HG03354 (cell line): Measurements from ENCODE around the gene GLCE.
A peak's percentile ranks its signal among the peaks of the same experiment; 100 is the strongest.

Source experiments
- ATAC-seq: cut with Tn5 transposase; IDR thresholded peaks from one replicate; pipeline ENCODE4 v1.9.1; 2021; ENCODE audit warnings: mild to moderate bottlenecking; ENCODE audit not compliant: unreplicated experiment, poor library complexity, severe bottlenecking

GLCE gene

DNA sequence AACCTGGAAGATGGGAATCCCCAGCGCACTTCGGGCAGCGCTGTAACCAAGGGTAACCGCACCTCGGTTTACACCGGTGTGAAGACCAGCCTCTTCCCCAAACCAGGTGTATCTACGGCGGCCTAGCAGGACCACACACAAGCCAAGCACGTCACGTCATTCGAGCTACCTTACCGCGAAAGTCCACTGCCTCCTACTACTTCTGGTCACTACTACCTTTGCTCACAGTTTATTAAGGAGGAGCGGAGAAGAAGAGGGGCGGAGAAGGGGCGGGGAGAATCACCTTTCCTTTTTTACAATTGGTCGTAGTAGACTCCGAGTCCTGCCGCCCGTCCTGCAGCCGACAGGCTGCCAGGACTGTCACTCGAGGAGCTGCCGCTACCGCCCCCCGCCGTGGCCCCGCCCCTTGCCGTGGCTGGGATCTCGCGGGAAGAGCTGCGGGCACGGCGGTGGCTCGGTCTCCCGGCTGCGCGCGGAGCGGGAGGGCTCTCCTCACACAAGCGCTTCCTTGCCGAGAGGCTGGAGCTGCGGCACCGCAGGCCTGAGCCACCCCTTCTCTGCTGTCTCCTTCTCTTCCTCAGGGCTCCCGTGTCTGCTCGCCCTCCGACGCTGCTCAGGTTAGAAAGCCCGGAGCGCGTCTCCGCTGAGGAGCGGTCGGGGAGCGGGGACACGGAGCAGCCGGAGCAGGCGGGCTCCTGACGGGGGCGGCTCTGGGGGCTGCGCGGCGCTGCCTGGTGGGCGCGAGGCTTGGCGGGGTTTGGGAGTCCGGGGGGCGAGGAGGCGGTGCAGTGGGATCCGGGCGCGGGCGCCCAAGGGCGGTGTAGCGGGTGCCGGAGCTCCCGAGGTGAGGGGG lies at the start of gene GLCE:
Gene GLCE (plus strand): TSS at position 495 of the 853 bp plus-strand sequence. CDS start 95,172 bp downstream, outside the sequence.
- peak; percentile 92 for ATAC-seq

DNA sequence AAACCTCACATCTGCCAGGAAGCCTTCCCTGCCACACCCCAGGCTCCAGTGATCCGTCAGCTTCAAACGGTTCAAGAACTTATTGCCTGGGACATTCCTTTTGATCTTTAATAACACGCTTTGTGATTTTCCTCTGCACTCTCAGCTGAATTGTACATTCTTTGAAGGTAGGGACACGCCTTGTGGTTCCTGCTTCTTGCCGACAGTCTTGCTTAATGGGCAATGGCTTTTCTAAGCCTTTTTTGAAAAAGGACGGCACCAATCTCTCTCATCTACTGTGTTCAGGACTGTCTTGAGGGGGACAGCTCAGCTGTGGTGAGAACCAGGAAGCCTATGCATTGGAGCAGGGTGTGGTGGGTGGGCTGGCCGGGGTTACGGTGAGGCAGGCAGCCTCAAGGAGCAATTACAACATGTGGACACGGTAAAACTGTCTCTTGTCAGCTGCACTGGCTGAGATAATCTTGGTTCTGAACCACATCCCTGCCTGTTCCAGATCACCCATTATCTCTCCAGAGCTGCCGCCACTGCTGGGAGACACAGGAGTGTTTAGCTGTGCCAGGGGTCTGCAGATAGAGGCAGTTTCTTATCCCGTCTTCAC lies 46.0 kb upstream of the GLCE start:
- ATAC-seq: no peak

DNA sequence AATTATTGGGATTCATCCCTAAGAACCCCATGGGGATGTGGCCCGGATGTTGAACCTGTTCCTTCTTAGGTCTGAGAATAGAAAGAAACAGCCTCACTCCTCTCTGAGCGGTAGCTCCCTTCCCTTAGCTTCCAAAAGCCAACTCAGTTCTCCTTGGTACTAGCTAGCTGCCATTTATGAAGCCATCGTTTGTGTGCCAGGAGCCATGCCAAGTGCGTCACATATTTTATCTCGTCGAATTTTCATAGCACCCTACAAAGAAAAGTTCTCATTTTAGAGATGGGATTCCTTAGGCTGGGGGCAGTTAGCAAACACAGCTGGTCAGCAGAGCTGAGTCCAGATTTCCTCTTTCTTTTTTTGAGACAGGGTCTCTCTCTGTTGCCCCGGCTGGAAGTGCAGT lies 45.4 kb upstream of the GLCE start:
- no peak for ATAC-seq

DNA sequence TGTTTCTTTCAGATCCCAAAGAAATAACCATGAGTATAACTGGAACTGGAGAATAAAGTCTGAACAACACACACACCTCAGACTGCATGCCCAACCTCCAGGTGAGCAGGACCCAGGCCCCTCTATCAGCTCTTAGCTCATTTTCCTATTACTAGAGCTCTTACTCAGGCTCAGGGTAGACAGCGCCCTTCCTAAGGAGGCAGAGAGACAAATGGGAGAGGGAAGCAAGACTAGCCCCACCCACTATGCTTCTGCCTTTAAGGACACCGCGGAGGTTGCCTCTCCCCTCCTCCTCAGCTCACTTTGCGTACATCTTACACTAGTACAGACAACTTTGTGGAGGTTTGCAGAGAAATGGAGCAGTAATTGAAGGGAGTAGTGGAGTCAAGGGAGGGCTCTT lies 44.0 kb upstream of the GLCE start:
- no peak for ATAC-seq

DNA sequence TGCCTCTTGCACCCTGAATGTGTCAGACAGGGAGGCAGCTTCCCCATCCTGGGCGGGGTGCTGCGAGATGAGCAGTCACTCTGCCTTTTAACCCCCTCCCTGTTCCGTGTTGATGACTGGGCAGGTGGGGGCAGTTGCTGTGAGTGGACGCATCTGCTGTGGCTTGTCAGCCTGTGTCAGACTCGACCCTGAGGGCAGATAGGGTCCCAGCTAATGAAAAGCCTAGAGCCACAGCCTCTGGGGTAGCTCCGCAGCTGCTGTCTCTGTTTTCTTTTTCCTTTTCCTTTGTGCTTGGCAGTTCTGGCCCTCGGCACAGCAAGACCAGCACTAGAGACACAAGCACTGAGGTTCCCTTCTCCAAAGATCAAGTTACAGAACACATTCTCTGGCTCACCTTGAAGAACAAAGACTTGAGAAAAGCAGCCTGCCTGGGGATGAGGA lies 43.0 kb upstream of the GLCE start:
- no peak for ATAC-seq

DNA sequence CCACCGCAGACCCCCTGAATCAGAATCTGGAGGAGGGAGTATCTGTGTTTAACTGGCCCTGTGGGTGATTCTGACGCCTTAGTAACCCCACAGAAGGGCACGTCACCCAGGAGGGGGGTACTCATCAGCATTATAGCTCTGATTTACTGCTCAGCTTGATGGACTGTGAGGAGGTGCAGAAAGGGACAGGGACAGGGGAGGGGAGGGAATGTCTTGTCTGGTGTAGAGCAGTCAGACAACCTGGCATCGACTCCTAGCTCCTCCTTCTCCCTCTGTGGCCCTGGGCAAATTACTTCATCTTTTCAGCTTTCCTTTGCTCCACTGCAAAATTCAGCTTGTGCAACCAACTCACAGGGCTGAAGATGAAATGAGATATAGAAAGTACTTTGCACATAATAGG lies 42.3 kb upstream of the GLCE start:
- ATAC-seq: no peak

DNA sequence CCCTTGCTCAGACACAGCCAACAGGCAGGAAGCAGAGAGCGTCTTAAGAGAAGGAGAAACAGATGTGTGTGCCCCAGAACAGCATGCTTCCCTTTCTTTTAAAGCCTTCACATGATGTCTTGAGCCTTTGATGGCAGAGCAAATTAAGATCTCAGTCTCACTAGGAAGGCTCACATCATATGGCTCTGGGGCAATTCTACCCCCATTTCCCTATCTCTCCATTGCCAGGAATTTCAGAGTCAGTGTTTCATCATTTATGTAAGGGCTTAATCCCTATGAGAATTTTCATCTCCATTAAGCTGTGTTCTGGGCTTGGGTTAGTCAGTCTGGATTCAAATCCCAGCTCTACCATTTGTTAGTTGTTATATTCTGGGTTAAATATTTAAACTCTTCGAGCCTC lies 41.4 kb upstream of the GLCE start:
- no peak for ATAC-seq

DNA sequence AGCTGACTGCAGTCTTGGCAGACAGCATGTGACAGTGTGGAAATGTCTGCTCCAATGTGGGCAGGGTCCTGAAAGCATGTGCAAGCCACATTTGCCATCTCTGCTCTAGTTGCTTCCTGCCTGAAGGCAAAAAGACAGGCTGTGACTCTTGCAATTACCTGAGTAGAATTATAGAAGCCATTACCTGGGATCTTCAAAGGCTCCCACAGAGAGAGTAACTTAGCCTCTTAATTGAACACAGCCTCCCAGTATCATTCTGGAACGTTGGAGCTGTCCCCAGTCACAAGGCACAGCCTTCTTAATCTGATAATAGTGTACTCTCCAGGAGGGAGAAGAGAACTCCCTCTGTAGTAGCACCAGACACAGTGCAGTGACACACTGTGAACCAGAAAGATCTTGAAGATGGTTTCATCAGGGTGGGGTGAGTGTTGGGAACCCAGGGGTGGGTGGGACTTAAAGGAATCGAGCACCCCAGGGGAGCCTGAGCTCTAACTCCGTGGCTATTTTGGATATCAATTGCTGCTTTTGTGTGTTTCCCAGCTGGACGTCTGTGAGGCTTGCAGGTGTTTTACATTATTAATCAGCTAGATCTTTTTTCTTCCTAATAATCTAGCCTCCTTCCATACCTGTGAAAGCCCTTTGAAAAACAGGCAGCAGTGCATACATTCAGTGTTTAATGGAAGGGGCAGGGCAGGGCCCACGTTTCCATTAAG lies 40.6 kb upstream of the GLCE start:
- ATAC-seq: no peak

DNA sequence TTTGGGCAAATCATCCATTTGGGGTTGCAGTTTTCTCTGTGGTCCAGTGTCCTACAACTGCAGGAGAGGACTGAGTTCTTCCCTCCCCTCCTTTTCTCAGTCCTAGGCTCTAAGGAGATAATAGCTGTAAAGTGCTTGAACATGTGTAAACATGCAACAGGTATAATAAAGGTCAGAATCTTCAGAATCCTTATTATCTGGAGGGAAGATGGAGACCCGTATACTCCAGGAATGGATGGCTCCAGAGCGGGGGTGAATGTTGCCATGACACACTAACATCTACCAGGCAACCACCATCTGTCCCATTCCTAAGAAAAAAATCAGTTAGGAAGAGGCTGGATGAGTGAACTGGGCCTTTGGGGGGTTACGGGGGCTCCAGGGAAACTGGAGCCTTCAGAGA lies 39.7 kb upstream of the GLCE start:
- no peak for ATAC-seq

DNA sequence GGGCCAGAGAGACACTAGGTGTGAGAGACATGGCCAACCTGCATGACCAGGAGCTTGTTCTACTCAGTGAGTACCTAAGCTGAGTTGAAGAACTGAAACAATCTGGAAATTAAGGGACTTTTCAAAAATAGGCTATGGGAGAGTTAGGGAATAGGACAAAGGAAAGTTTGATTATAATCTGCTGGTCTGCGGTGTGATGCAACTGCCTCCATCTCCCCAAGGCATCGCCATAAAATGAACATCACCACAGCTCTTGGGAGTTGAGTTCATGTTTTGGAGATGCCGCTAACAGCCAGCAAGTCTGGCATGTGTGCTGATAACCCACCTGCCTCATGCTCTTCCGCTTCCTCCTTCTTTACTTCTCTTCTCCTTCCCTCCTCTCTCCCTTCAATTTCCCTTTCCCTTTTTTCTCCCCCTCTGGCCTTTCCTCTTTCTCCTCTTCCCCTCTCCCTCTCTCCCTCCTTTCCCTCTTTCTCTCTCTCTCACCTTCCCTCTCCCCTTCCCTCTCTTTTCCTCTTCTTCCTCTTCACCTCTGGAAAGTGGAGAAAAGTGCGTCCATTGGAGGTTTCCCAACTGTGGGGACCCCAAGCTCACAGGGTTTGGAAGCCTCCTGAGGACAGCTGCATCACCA lies 39.1 kb upstream of the GLCE start:
- ATAC-seq: no peak

DNA sequence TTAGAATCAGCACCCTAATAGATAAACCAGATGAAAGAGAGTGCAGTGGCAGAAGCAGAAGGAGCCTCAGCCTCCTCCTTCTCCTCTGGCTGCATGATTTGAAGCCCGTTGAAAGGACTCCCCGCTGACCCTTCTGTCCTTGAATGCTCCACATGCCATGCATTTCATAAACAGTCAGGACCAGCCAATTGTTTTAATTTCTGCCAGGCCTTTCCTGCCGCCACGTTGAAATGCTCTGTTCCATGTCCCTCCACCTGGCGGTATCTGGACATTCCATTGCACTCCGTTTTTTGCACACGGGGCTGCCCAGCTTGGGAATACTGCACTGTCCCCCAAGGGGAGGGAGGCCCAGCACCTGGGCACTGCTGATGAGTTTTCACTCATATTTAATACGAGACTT lies 35.2 kb upstream of the GLCE start:
- no peak for ATAC-seq

DNA sequence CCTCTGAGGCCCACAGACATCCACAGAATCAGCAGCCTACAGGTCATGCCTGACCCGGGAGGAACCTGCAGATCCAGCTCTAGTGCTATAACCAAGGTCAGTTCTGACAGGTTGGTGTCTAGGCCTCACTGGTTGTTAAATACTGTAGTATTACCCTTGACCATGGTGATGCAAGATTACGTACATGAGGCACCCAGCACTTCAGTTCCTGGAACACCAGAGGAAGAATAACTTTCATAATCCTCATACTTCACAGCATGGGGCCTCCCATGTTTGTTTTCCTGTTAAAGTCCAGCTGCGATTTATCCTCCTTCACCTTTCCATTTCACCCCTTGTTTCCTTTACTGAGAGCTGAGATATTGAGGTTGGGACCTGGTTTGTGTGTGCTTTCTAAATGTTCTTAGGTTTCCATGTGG lies 34.4 kb upstream of the GLCE start:
- no peak for ATAC-seq

DNA sequence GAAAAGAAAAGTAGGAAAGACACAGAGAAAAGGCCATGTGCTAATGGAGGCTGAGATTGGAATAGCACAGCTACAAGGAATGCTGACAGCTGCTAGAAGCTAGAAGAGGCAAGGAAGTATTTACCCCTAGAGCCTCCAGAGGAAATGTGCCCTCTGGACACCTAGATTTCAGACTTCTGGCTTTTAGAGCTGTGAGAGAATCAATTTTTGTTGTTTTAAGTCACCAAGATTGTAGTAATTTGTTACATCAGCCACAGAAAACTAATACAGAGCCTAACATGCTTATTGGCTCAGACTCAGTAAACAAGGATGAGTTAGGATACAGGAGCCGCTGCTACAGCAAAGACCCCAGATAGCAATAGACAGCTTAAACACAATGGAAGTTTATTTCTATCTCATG lies 33.1 kb upstream of the GLCE start:
- no peak for ATAC-seq

DNA sequence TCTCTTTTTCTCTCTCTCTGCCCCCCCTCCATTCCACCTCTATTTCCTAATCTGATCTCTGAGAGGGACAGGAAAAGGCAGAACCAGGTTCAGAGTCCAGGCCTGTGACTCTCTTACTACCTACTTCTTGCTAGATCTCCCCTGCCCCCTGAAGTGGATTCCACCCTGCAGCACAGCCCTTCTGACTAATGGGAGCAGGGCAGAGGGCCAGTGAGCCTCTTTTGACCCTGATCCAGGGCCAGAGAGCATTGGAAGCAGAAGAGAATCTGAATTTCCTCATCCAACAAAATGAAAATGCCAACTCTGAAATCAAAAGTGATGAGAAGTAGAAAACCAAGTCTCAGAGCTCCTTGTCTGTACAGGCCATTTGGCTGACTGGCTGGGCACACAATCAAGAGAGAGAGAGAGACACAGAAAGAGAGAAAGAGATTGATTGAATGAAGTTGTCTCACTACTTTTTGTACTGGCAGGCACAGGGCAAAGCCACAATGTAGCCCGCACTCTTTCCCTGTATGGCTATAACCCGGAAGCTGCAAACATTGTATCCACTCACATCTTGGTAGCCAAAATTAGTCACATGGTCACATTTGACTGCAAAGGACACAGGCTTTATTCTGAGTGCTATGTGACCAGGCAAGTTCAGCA lies 31.6 kb upstream of the GLCE start:
- ATAC-seq: no peak

DNA sequence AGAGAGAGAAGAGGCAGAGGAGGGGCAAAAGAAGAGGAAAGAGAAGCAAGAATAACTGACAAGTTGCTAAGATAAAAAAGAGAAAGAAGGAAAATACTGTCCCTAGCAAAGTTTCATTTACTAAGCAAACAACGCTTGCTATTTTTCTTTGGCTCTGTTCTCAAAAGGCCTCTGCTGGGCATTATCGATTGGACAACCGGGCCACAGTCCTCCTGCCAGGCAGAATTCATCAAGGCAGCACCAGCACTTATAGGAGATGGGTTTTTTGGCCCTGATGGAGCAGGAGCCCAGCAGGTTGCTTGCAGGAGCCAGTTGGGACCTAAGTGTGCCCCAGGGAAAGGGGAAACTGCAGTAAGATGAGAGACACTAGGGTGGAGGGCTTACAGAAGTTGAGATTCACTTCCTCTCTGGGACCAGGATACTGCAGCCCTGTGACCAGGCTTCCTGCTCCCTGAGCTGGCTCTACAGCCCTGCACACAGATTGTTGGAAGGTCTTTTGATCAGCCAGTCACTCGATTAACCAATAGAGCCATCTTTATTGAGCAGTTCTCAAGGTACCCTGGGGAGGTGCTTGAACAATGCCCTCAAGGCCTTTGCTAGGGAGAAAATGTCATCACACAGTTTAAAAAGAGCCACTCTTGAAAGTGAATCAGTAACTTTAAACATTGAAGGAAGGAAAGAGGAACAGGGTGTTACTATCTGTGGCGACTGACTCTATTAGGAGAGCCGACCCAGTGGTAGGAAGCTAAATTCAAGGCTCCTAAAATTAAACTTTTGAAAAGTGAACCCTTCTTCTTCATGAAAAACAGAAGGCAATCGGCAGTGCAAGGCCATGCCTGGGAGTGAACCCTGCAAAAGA lies 28.8 kb upstream of the GLCE start:
- no peak for ATAC-seq

DNA sequence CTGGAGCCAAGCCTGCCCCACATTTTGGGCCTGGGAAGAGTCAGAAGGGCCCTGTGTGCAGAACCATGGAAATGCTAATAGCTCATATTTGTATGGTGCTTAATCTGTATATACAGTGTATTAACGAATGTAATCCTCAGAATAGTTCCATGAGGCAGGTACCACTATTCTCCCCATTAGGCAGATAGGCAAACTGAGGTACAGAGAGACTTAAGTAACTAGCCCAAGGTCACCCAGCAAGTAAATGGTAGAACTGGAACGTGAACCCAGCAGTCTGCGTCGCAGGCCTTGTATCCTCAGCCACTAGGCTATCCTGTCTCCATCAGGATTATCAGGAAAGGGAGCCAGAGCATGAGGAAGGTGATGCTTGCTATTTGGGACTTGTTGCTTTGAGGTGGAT lies 28.0 kb upstream of the GLCE start:
- ATAC-seq: no peak

DNA sequence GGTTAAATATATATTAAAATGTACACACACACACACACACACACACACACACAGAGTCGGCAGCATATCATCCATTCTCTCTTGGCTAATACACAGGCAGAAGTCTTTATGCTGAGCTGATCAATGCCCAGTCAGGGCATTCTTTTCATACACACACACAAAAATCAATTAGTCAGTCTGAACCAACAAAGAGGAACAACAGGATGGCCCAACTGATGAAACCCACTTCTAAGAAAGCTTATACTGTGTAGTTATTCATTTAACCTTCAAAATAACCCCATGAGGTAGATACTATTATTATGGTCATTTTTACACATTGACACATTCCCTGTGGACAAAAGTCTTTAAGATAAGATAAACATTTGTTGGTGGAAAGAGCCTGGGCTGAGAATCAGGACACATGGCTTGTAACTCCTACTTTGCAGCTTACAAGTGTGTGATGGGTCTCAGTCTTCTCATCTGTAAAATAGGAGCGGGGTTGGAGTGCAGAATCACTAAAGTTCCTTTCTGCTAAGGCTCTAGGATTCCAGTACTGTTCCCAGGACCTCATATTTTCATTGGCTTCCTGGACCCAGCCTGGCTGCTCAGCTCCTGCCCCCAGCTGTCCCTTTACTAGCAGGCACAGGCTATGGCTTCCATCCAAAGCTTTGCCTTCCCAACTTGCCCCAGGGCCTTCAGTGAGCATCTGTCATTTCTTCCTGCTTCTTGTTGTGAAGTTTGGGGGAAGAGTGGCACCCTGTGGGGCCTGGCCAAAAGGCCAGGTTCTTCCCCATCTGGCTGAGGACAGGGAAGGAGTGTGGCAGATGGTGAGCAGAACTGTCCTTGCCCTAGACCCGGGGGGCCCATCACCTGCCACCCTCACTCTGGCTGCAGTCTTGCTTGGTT lies 27.2 kb upstream of the GLCE start:
- ATAC-seq: no peak

DNA sequence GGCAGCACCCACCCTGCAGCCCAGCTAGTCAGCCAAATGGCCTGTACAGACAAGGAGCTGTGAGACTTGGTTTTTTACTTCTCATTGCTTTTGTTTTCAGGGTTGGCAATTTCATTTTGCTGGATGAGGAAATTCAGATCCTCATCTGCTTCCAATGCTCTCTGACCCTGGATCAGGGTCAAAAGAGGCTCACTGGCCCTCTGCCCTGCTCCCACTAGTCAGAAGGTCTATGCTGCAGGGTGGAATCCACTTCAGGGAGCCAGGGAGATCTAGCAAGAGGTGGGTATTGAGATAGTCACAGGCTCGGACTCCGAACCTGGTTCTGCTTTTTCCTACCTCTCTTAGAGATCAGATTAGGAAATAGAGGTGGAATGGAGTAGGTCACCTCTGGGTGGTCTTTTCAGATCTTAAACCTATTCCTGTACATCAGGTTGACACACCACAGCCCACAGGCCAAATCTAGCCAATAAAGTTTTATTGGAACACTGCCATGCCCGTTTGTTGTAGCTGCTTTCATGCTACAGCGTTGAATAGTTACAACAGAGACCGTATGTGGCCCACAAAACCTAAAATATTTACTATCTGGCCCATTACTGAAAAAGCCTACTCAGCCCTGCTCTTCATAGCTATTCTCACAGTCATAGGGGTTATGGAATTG lies 26.4 kb upstream of the GLCE start:
- no peak for ATAC-seq
